K562 (cell line): Measurements from ENCODE around the gene JKAMP. TPM values are rescaled to one million over a fixed set of nuclear protein-coding genes. Genes with fewer than 3 reads are reported as not detected.

Experiments
- HLTF ChIP-seq: fragments of 450-650 bp; IDR thresholded peaks from 2 replicates; pipeline ENCODE4 v1.6.1; 2016
- LEF1 ChIP-seq: fragments of 450-650 bp; IDR thresholded peaks from 2 replicates; pipeline ENCODE4 v1.6.1; 2016; ENCODE audit warnings: mild to moderate bottlenecking
- NFRKB ChIP-seq: fragments of 450-650 bp; IDR thresholded peaks from 2 replicates; pipeline ENCODE4 v1.6.1; 2016; ENCODE audit warnings: low read depth
- SMAD2 ChIP-seq: fragments of 150-350 bp; IDR thresholded peaks from 2 replicates; pipeline ENCODE4 v1.6.1; 2014; ENCODE audit warnings: low read depth, mild to moderate bottlenecking, low read length
- ZKSCAN8 ChIP-seq: fragments of 200-800 bp; sonication (Bioruptor generic); IDR thresholded peaks from 2 replicates; pipeline ENCODE4 v1.6.1; 2016; ENCODE audit warnings: missing genetic modification characterization, missing compliant biosample characterization
- ZNF77 ChIP-seq: fragments of 250-450 bp; sonication (Bioruptor Pico); IDR thresholded peaks from 2 replicates; pipeline ENCODE4 v1.5.0; 2020
- polyA plus RNA-seq, 8 experiments: library from polyadenylated mRNA; depleted of rRNA in 4 of 8; stranded (reverse) in 5 of 8; unstranded in 3 of 8; fragments of >200 nt; fragmentation: Nextera tagmentation in 2 of 8; fragmentation: Illumina TruSeq in 1 of 8; extraction: Ambion mirVana in 2 of 8; extraction: Trizol in 1 of 8; gene quantifications; 2 replicates each; pipeline versions ENCODE4 v1.2.1 to v1.2.3, GENCODE V29; 2011 to 2014; ENCODE audit warnings: inconsistent platforms in 1 of 8, missing spikeins in 1 of 8
- total RNA-seq, 7 experiments: library from RNA; depleted of rRNA in 6 of 7; stranded (reverse); fragments of >200 nt in 6 of 7; fragmentation: Illumina TruSeq in 2 of 7; extraction: Trizol in 2 of 7; gene quantifications; 2 replicates each; pipeline versions ENCODE4 v1.2.1 to v1.2.3, GENCODE V29; 2011 to 2021; ENCODE audit warnings: low replicate concordance in 1 of 7
- TF ChIP-seq, protein P1 (sequence below), 3 experiments: fragments of 200-800 bp in 1 of 3; sonication (Bioruptor generic) in 1 of 3; sonication (generic) in 1 of 3; formaldehyde crosslinking in 1 of 3; IDR thresholded peaks; 2 replicates each; pipeline versions ENCODE4 v1.6.1 to v1.8.0; 2016 to 2022; ENCODE audit warnings: mild to moderate bottlenecking in 2 of 3, missing compliant biosample characterization in 2 of 3, missing genetic modification characterization in 2 of 3, missing genetic modification reagents in 1 of 3
- TF ChIP-seq, protein P2 (sequence below), 2 experiments: fragments of 150-350 bp in 1 of 2; IDR thresholded peaks; 2 replicates each; pipeline ENCODE4 v1.6.1; 2012 to 2016; ENCODE audit warnings: low read depth in 2 of 2, low read length in 2 of 2, mild to moderate bottlenecking in 1 of 2, moderate library complexity in 1 of 2
- TF ChIP-seq, protein P3 (sequence below), 2 experiments: fragments of 450-650 bp in 1 of 2; IDR thresholded peaks; 2 replicates each; pipeline ENCODE4 v1.6.1; 2011 to 2017; ENCODE audit warnings: low read depth in 2 of 2, antibody characterized with exemption in 1 of 2, borderline replicate concordance in 1 of 2, low read length in 1 of 2, mild to moderate bottlenecking in 1 of 2, mixed read lengths in 1 of 2; ENCODE audit not compliant: control insufficient read depth in 1 of 2
- TF ChIP-seq, protein P4 (sequence below): sonication (generic); formaldehyde crosslinking; IDR thresholded peaks from 2 replicates; pipeline ENCODE4 v1.8.1; 2023; ENCODE audit warnings: mild to moderate bottlenecking, missing genetic modification reagents

JKAMP gene
- total and polyA plus RNA-seq, 9 of the 15 experiments (the other 6 are each of a cell fraction or from before 2014, with no cell fraction given) = 19.3 to 119 (median 33.8) TPM

DNA sequence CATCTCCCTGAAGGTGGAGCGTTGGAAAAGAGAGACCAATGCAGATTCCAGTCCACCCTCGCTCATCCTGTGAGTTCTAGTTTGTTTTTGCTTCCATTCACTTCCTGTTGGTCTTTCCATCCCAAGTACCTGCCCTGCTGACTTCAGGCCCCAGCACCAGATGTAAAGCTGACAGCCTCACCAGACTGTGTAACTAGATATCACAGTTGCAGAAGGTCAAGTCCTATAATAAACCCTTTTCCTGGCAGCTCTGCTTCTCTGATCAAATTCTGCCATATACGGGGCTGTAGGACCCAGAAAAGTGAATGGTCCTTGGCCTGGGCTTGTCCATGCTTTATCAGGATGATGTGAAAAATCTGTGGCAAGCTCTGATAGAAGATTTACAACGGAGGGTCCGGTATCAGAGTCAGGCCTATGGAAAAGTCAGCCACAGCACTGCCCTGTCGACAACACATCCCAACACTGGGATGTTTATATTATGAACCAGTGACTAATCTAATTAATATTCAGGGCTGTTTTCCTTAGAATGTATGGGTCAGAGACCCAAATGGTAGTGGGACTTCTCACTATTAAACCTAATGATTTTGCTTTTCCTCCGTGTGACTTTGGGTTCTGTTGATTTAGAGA, 50.2 kb downstream of the JKAMP start (continued):
- TF ChIP-seq, protein P1, sequence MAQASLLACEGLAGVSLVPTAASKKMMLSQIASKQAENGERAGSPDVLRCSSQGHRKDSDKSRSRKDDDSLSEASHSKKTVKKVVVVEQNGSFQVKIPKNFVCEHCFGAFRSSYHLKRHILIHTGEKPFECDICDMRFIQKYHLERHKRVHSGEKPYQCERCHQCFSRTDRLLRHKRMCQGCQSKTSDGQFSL (CRISPR knock-in tag; IDR thresholded peaks at IDR 0.05) = no peak
- TF ChIP-seq, protein P1 (tag; IDR thresholded peaks at IDR 0.05) = no peak
- TF ChIP-seq SMAD2 (no peak), NFRKB (no peak), LEF1 (no peak), ZKSCAN8 (CRISPR knock-in tag) (no peak), HLTF (no peak), ZNF77 (no peak)
- TF ChIP-seq, protein P2, sequence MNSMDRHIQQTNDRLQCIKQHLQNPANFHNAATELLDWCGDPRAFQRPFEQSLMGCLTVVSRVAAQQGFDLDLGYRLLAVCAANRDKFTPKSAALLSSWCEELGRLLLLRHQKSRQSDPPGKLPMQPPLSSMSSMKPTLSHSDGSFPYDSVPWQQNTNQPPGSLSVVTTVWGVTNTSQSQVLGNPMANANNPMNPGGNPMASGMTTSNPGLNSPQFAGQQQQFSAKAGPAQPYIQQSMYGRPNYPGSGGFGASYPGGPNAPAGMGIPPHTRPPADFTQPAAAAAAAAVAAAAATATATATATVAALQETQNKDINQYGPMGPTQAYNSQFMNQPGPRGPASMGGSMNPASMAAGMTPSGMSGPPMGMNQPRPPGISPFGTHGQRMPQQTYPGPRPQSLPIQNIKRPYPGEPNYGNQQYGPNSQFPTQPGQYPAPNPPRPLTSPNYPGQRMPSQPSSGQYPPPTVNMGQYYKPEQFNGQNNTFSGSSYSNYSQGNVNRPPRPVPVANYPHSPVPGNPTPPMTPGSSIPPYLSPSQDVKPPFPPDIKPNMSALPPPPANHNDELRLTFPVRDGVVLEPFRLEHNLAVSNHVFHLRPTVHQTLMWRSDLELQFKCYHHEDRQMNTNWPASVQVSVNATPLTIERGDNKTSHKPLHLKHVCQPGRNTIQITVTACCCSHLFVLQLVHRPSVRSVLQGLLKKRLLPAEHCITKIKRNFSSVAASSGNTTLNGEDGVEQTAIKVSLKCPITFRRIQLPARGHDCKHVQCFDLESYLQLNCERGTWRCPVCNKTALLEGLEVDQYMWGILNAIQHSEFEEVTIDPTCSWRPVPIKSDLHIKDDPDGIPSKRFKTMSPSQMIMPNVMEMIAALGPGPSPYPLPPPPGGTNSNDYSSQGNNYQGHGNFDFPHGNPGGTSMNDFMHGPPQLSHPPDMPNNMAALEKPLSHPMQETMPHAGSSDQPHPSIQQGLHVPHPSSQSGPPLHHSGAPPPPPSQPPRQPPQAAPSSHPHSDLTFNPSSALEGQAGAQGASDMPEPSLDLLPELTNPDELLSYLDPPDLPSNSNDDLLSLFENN (IDR thresholded peaks at IDR 0.05; ENCODE audit: low read depth in 2 of 2, low read length in 2 of 2) = no peak
- TF ChIP-seq, protein P3, sequence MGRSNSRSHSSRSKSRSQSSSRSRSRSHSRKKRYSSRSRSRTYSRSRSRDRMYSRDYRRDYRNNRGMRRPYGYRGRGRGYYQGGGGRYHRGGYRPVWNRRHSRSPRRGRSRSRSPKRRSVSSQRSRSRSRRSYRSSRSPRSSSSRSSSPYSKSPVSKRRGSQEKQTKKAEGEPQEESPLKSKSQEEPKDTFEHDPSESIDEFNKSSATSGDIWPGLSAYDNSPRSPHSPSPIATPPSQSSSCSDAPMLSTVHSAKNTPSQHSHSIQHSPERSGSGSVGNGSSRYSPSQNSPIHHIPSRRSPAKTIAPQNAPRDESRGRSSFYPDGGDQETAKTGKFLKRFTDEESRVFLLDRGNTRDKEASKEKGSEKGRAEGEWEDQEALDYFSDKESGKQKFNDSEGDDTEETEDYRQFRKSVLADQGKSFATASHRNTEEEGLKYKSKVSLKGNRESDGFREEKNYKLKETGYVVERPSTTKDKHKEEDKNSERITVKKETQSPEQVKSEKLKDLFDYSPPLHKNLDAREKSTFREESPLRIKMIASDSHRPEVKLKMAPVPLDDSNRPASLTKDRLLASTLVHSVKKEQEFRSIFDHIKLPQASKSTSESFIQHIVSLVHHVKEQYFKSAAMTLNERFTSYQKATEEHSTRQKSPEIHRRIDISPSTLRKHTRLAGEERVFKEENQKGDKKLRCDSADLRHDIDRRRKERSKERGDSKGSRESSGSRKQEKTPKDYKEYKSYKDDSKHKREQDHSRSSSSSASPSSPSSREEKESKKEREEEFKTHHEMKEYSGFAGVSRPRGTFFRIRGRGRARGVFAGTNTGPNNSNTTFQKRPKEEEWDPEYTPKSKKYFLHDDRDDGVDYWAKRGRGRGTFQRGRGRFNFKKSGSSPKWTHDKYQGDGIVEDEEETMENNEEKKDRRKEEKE (IDR thresholded peaks at IDR 0.05; ENCODE audit: borderline replicate concordance in 1 of 2, control insufficient read depth in 1 of 2, low read depth in 2 of 2, low read length in 1 of 2) = no peak
- TF ChIP-seq, protein P4, sequence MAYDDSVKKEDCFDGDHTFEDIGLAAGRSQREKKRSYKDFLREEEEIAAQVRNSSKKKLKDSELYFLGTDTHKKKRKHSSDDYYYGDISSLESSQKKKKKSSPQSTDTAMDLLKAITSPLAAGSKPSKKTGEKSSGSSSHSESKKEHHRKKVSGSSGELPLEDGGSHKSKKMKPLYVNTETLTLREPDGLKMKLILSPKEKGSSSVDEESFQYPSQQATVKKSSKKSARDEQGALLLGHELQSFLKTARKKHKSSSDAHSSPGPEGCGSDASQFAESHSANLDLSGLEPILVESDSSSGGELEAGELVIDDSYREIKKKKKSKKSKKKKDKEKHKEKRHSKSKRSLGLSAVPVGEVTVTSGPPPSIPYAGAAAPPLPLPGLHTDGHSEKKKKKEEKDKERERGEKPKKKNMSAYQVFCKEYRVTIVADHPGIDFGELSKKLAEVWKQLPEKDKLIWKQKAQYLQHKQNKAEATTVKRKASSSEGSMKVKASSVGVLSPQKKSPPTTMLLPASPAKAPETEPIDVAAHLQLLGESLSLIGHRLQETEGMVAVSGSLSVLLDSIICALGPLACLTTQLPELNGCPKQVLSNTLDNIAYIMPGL = no peak
- TF ChIP-seq, all 486 proteins: peak for 0
